Right lobe of liver (tissue), 6 donors: Measurements from ENCODE around the gene PPARGC1A. TPM values are rescaled to one million over a fixed set of nuclear protein-coding genes. Genes with fewer than 3 reads are reported as not detected.

Source experiments
- ATAC-seq, 4 donors: fragments of 200-7000 bp; cut with Tn5 transposase; one replicate each; pipeline ENCODE4 v1.9.1; 2020; ENCODE audit warnings: mild to moderate bottlenecking in 4 of 4, moderate library complexity in 4 of 4
- DNase-seq, 3 donors: peaks; one replicate each; pipeline ENCODE4 v3.0.0-alpha.2; 2020
- H3K27ac ChIP-seq, 3 donors: fragments of 200-600 bp; one replicate each; pipeline ENCODE4 v1.8.0; 2022
- H3K27me3 ChIP-seq, 2 donors: fragments of 200-600 bp; one replicate each; pipeline ENCODE4 v1.8.0; 2022
- H3K36me3 ChIP-seq, 4 donors: fragments of 200-600 bp; sonication (generic) in 1 of 4; one replicate each; pipeline versions ENCODE4 v1.5.1 to v1.8.0; 2017 to 2022; ENCODE audit warnings: control low read depth in 1 of 4
- H3K4me1 ChIP-seq, 4 donors: fragments of 200-600 bp; sonication (generic) in 1 of 4; one replicate each; pipeline versions ENCODE4 v1.5.1 to v1.8.0; 2017 to 2022; ENCODE audit warnings: control low read depth in 1 of 4
- H3K4me3 ChIP-seq, 3 donors: fragments of 200-600 bp; one replicate each; pipeline ENCODE4 v1.8.0; 2022
- H3K9me3 ChIP-seq, 4 donors: fragments of 200-600 bp; sonication (generic) in 1 of 4; one replicate each; pipeline versions ENCODE4 v1.5.1 to v1.8.0; 2017 to 2022; ENCODE audit warnings: control low read depth in 1 of 4
- POLR2A ChIP-seq: fragments of 450-650 bp; IDR thresholded peaks from one replicate; pipeline ENCODE4 v1.6.1; 2017; ENCODE audit warnings: antibody characterized with exemption, mild to moderate bottlenecking
- WGBS: methylation state at CpG from one replicate; pipeline ENCODE4 v1.1.6; 2018; ENCODE audit warnings: low coverage, low lambda C conversion rate; ENCODE audit not compliant: insufficient coverage; ENCODE audit errors: missing lambda C conversion rate; 5-methylcytosine and 5-hydroxymethylcytosine counted together
- intact Hi-C, 2 donors: fragments of 100-400 bp; cut with DNase I; formaldehyde crosslinking; loops; one replicate each; pipeline versions ENCODE4 v1.11.2 to v1.14.1; 2022
- total RNA-seq, 6 experiments: library from RNA; depleted of rRNA in 2 of 6; stranded (reverse); fragments of >200 nt in 2 of 6; fragmentation: NEBNext Ultra II Directional in 3 of 6; extraction: Animal tissue kit (Norgen Biotek cat#: 25700) in 3 of 6; gene quantifications; one replicate each; pipeline versions ENCODE4 v1.1.0 to v1.2.4, GENCODE V29; 2016 to 2023
- TF ChIP-seq, protein P1 (sequence below), 4 donors: fragments of 200-600 bp in 3 of 4; fragments of 450-650 bp in 1 of 4; IDR thresholded peaks; one replicate each; pipeline versions ENCODE4 v1.5.1 to v1.8.0; 2016 to 2022; ENCODE audit warnings: antibody characterized with exemption in 4 of 4, mild to moderate bottlenecking in 2 of 4
- donor health status: DM: no; HTN: yes; CAD: no.
- donor health status: DM: no; HTN: no; CAD: no.
- donor health status: DM: no; HTN: no; CAD: no.
- donor health status: DM: no; HTN: yes; CAD: no.
- donor health status: DM: no; HTN: yes; CAD: no.

PPARGC1A gene
- total RNA-seq, 6 experiments from 2014 or later, result 13.8 to 61.0 (median 37.6) TPM

DNA sequence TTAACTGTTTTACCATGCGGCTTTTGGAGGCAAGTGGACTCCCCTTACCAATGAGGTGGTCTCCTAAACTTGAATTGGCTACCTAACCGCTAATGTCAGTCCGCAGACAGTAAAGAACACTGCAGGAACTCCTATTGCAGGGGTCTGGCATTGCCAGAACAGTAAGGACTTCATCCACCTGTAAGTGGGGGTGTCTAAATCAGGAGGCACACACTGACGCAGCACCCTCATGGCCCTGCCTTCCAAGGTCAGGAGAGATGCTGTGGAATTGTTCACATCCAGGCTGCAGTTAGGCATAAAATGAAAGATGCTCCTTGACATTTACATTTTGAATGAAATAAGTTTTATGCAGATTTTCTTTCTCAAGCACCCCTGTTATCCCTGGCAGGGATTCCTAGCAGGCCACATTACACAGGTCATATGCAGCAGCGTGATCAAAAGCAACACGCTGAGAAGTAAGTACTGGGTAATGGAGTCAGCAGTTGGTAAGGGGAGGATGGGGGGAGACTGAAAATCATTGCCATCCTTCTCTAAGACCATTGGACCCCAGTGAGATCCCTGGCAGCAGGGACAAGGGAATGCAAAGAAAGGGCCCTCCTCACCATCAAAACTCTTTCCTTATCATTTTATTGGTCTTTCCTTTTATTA is 3.8 kb downstream of the PPARGC1A start:
- intact Hi-C loops, result no loop called here
- ATAC-seq (no peak), DNase-seq (no peak)
- peaks cover 0 to 6% (median 0%) of the 10 kb centered on the region in 4 donors for H3K36me3 ChIP-seq
- H3K27me3 ChIP-seq, result no peaks in the 10 kb centered on the region
- peaks cover 0 to 40% (median 19%) of the 10 kb centered on the region in 4 donors for H3K4me1 ChIP-seq
- peak overlapping the region in 1 of 3 donors; percentile 95 for H3K27ac ChIP-seq
- no peak overlapping the region for H3K4me3 ChIP-seq
- TF ChIP-seq, protein P1, sequence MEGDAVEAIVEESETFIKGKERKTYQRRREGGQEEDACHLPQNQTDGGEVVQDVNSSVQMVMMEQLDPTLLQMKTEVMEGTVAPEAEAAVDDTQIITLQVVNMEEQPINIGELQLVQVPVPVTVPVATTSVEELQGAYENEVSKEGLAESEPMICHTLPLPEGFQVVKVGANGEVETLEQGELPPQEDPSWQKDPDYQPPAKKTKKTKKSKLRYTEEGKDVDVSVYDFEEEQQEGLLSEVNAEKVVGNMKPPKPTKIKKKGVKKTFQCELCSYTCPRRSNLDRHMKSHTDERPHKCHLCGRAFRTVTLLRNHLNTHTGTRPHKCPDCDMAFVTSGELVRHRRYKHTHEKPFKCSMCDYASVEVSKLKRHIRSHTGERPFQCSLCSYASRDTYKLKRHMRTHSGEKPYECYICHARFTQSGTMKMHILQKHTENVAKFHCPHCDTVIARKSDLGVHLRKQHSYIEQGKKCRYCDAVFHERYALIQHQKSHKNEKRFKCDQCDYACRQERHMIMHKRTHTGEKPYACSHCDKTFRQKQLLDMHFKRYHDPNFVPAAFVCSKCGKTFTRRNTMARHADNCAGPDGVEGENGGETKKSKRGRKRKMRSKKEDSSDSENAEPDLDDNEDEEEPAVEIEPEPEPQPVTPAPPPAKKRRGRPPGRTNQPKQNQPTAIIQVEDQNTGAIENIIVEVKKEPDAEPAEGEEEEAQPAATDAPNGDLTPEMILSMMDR (IDR thresholded peaks at IDR 0.05), result no peak
- no peak for TF ChIP-seq POLR2A
- H3K9me3 ChIP-seq, result no peaks in the 10 kb centered on the region
- WGBS, result 78% methylated on average over 5 of the region's 6 CpGs

DNA sequence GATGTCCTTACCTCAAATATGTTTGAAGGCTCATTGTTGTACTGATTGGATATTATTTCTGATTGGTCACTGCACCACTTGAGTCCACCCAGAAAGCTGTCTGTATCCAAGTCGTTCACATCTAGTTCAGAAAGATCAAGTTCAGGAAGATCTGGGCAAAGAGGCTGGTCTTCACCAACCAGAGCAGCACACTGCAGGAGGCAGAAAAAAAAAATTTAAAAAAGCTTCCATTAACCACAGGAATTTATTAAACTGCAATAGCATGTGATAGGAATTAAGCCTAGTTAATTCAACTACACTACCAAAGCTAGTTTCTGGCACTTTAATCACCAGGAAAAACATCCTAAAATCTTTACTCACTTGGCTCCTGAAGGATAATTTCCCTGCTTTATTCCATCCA is 5.1 kb downstream of the PPARGC1A start:
- H3K27me3 ChIP-seq, result no peaks in the 10 kb centered on the region
- no peak for ATAC-seq
- TF ChIP-seq POLR2A, result no peak
- TF ChIP-seq, protein P1 (IDR thresholded peaks at IDR 0.05), result no peak
- 20% methylated on average over 1 of the region's 1 CpG for WGBS
- H3K36me3 ChIP-seq, result peaks cover 0 to 6% (median 0%) of the 10 kb centered on the region in 4 donors
- peaks cover 0 to 50% (median 19%) of the 10 kb centered on the region in 4 donors for H3K4me1 ChIP-seq
- no peak for DNase-seq
- no peaks in the 10 kb centered on the region for H3K9me3 ChIP-seq
- peak overlapping the region; percentile 55 to 96 (median 95) for H3K27ac ChIP-seq
- intact Hi-C loops, result no loop called here
- H3K4me3 ChIP-seq, result no peak overlapping the region

DNA sequence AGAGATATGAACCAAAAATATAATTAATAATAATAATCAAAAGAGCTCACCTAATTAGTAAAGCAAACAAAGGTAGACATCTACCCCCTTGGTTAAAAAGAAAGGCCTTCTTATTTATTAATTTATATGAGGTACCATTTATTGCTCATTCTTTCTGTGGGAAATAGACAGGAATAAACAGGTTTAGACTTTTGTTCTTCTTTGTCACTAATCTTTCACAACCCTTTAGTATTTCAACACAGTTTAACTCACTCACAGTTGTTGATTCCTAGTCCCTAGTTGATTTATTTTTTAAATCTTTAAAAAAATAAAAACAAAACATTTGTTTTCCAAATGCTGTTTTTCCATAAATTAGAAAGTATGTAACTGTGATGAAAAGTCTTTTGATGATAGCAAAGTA is 5.6 kb downstream of the PPARGC1A start:
- no peaks in the 10 kb centered on the region for H3K9me3 ChIP-seq
- ATAC-seq (no peak), DNase-seq (no peak)
- intact Hi-C loops, result no loop called here
- peaks cover 0 to 55% (median 19%) of the 10 kb centered on the region in 4 donors for H3K4me1 ChIP-seq
- peaks cover 0 to 6% (median 0%) of the 10 kb centered on the region in 4 donors for H3K36me3 ChIP-seq
- no peaks in the 10 kb centered on the region for H3K27me3 ChIP-seq
- no peak overlapping the region for H3K4me3 ChIP-seq
- peak overlapping the region; percentile 55 to 96 (median 95) for H3K27ac ChIP-seq
- TF ChIP-seq POLR2A, result no peak
- TF ChIP-seq, protein P1 (IDR thresholded peaks at IDR 0.05), result no peak

DNA sequence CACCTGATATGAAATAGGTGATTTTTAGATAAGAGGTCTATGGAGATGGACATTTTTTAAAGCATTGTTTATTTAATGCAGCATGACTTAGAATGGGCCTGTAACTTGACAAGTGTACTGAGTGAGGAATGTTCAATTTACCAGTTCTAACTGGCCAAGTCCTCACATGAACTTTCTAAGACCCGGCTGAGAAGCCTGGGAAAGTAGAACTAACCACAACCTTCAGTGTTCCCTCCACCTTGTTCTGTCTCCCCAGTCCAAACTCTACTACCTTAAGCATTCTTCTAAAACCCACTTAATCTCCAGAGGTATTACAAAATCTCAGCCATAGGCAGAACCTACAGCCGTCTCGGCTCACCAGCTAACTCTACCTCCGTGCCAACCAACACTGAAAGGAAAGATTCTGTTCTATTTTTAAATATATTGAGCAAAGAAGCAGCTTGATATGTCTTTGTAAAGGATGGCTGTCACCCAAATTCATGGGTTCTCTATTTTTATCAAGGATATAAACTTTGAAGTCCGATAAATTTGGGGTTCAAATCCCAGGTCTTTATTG is 6.8 kb downstream of the PPARGC1A start:
- Histone ChIP-seq H3K27ac (peak overlapping the region; percentile 79 to 96 (median 95)), H3K27me3 (no peaks in the 10 kb centered on the region), H3K4me1 (peaks cover 0 to 65% (median 19%) of the 10 kb centered on the region in 4 donors), H3K4me3 (no peak overlapping the region), H3K9me3 (no peaks in the 10 kb centered on the region), H3K36me3 (peaks cover 0 to 6% (median 0%) of the 10 kb centered on the region in 4 donors)
- TF ChIP-seq POLR2A, result no peak
- TF ChIP-seq, protein P1 (IDR thresholded peaks at IDR 0.05), result no peak
- intact Hi-C loops, result no loop called here
- ATAC-seq (no peak), DNase-seq (no peak)
- WGBS, result 76% methylated on average over 5 of the region's 5 CpGs
